COLO668 (cell line): ENCODE results near the gene ELN.
A peak's percentile ranks its signal among the peaks of the same experiment; 100 is the strongest.

Source experiments
- DNase-seq: peaks from one replicate; lab custom pipeline; 2025; ENCODE audit not compliant: unreplicated experiment; lab: John Stamatoyannopoulos, UW

ELN gene

DNA sequence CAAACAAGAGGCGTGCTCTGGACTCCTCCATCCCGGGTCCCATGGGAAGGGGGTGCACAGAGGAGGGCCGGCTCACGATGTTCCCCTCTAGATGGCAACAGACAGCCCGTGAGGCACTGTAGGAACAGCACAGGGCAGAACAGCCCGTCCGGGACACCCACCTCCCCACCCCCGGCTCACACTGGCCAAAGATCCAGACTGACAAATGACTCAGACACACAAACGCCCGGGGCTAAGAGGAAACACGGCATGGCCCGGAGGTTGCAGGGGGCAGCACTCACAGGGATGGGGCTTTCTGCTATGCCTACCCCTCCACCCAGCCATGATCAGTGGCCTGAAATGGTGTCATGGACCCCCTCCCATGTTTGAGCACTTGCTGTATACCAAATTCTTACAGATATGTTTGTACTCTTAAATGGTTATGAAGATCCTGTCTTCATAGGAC lies 4.9 kb upstream of the ELN start:
- peak; percentile 28 for DNase-seq

- DNase-seq: no peak
Measured at GRCh38 chr7:74023786-74024185, 4.2 kb upstream of the ELN start.

- DNase-seq: peak; percentile 52
Measured at GRCh38 chr7:74025146-74025545, 2.8 kb upstream of the ELN start.

- no peak for DNase-seq
Measured at GRCh38 chr7:74025730-74026129, 2.2 kb upstream of the ELN start.

- DNase-seq: no peak
Measured at GRCh38 chr7:74026406-74026902, 1.5 kb upstream of the ELN start.

GRCh38 chr7:74026903-74027682 lies 880 bp upstream of the ELN start:
- DNase-seq: peak; percentile 53

GRCh38 chr7:74028321-74028838 lies 407 bp downstream of the ELN start:
- DNase-seq: no peak

GRCh38 chr7:74029089-74029785 lies 1.3 kb downstream of the ELN start:
- DNase-seq: no peak

DNA sequence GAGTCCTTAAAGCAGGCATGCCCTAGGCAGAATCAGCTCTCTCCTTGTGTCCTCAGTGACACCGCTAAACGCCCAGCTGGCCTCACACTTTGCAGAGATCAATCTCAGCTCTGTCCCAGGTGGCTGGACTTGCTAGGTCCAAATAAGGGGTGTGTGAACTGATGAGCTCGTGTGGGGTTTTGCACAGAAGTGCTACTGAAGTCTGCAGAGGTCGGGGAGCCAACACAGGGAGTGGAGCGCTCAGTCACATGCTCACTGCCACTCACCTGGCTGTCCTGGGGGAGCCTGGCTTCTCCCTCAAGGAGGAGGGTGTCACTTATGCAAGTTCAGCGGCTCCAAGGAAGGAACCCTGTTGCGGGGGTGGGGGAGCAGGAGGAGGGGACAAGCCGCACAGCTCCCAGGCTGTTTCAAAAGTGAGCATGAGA lies 2.0 kb downstream of the ELN start:
- DNase-seq: no peak

DNA sequence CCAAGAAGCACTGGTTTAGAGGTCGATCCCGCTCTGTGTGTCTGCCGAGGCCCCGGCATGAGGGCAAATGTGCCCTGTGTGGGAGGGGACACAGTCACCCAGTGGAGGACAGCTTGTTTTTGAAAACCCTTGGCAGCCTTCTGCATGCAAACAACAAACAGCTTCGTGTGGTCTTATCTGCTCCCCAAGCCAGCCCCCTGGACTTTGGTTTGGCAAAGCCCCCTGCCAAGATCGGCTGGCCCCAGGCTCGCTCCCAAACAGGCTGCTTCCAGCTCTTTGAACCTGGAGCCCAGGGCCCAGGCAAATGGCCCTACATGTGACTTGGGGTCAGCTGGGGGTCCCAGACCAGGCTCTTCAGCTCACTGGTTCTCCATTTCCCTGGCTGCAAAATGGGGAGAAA lies 2.9 kb downstream of the ELN start:
- no peak for DNase-seq

GRCh38 chr7:74031403-74032190 lies 3.6 kb downstream of the ELN start:
- no peak for DNase-seq

DNA sequence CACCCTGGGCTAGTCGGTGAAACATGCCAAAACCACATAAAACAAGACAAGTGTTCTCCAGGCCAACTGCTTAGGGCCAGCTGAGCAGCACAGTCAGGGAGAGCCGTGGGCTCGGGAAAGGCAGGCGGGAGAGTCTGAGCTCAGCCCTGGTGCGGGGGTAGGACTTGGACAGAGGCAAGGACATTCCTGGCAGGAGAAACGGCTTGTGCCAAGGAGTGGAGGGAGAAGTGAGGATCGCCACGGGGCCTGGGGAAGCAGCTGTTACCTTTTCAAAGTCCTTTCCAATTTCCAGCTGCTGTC lies 4.2 kb downstream of the ELN start:
- no peak for DNase-seq

DNA sequence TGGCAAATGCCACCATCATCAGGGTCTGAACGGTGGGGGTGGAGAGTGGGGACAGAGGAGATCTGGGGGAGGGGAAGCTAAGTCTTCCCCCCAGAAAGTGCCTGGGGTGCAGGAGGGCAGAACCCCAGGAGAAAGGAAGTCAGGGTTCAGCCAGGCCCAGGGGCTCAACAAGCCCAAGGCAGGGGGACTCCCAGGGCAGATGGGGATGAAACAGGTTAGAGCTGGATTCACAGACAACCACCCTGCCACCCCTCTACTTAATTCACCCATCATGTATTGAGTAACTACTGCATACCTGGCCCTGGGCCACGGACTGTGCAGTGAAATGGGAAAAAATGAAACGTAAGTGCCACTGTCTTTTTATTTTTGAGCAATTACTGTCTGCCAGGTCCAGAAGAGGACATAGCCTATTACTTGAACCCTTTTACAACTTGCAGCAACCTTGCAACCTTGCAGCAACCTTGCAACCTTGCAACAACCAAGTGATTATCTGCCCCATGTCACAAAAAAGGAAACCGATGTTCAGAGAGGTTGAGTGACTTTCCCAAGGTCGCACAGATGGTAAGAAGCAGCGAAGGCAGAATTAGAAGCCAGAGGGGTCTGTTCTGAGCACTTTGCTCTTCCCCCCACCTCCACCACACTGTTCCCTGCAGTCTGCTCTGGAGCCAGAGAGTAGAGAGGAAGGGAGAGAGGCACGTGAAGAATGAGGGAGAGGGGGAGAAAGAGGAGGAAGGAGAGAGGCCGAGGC lies 4.8 kb downstream of the ELN start:
- no peak for DNase-seq

DNA sequence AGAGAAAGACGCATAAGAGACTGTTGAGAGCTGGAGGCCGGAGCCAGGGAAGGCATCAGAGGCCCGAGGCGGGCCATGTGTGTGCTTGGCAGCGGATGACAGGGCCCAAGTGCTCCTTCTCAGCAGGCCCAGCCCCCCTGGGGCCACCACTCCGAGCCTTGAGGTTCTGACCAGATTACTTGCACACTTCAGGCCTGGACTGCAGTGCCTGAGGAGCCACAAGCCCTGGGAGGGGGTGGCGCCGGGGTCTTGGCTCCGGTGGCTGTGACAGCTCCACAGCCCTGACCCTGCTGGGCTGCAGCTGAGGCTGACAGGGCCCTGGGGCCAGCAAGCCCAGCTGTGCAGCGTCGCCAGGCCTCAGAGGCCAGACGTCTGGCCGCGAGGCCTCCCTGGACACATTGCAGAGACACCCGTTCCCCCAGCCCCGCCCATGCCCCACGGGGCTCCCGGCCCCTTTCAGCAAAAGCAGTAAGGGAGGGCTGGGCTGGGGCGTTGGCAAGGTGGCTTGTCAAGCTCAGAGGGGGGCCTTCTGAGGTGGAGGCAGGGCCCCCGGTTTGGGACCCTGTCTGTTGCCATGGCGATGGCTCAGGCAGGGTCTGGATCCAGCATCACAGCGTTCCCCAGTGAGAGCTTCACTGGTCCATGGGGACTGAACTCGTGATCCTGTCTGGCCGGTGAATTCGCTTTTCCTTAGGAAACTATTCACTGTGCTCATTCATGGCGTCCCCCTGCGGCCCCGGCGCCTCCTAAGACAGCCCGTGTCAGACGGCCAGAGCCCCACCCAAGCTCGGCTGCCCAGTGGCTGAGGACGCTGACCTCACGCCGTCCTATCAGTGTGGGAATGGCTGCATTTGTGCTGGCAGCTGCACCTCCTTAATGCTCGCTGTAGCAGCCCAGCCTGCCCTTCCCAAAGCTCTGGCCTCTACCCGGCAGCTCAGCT lies 5.7 kb downstream of the ELN start:
- no peak for DNase-seq

DNA sequence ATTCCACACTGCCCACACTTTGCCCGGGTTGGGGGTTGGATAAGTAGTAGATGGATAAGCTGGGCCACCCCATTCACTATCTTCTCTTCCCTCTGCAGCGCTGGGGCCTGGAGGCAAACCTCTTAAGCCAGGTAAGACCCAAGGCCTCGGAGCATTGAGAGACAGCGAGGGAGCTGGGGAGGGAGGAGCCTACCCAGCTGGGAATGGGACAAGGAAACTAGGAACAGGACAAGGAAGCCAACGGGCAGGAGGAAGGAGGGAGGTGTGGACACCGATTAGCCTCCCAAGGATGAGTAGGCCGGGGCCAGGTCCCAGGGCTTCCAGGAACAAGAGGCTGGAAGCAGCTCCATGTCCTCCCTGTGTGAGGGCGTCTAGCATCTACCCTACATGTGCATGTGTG lies 9.6 kb downstream of the ELN start:
- no peak for DNase-seq

DNA sequence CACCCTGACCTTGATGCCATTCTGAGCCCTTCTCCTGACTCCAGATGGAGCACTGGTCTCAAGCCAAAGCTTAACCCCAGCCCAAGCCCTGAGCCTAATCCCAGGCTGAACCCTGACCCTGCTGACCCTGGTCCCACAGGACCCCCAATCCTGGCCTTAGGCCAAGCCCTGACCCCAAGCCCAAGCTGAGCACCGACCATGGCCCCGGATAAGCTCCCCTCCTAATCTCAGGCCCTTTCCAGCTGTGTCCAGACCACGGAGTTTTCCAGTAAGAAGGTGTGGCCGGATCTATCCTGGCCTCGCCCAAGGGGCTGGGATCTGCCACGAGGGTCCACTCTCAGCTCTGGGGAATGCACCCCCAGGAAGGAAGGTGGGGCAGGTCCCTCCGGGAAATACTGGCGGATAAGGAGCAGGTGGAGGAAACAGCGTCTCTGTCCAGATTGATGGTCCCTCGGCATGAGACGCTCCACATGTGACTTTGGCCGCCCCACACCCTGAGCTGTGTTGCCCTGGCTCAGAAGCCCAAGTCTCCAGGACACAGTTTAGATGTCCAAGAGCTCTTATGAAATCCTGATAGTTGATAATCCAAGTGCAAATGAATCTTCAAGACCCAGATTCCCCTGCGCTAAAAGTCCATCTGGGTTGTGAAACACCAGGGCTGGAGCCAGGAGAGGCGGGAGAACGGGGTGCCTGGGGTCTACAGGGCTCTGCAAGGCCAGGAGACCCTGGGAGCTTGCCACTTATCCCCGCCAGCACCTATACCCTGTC lies 10.4 kb downstream of the ELN start:
- no peak for DNase-seq

DNA sequence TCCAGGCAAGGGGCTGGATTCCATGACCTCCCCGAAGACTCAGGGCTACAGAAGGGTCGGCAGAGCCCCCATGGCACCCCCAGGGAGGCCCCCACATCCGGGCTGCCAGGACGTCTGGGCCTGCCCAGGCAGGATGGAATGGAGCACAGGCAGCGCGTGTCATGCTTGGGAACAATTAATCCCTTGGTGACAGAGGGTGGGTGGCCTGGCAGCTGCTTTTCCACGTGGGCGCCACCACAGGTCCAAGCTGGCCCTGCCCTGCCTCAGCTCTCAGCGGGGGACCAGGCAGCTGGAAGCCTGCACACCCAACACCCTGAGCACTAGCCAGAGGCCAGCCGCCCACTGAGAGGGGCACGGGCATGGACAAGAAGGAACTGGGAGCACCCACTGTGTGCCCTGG lies 11.4 kb downstream of the ELN start:
- peak; percentile 83 for DNase-seq

- no peak for DNase-seq
Measured at GRCh38 chr7:74040101-74040790, 12.3 kb downstream of the ELN start.
